ENCODE data around the gene SFMBT2.
"Not testable (repeated sequence)": the region's sequence is repeated elsewhere in the genome, so short reads cannot be mapped to it uniquely, and the experiment has no call there.

Gene SFMBT2

DNA sequence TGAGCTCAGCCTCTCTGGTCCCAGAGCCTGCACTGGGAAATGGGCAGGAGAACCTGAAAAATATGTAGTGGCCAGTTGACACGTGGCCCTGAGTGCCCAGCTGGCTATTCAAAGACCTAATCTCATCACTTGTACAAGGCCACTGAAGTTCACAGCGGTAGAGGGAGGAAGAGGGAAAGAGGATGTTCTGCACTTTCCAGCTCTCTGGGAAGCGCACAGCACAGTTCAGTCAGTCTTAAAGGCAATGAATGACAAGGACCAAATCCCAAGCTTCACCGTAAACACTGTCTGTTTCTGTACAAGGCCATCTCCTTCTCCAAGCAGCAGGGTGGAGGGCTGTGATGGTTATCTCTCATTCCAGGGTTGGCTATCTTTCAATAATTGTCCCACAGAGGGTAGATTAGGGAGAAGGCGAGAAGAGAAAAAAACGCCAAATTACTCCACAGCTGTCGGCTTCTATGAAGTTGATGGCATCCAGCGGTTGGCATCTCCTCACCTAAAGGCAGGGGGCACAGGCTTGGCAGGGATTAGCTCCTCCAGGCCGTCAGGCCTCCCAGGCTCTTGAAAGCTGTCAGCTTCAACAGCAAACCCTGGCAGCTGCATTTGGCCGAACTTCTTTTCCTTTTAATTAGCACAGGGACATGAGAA lies 10.6 kb downstream of the SFMBT2 start:
- DNase-seq = no peak

DNA sequence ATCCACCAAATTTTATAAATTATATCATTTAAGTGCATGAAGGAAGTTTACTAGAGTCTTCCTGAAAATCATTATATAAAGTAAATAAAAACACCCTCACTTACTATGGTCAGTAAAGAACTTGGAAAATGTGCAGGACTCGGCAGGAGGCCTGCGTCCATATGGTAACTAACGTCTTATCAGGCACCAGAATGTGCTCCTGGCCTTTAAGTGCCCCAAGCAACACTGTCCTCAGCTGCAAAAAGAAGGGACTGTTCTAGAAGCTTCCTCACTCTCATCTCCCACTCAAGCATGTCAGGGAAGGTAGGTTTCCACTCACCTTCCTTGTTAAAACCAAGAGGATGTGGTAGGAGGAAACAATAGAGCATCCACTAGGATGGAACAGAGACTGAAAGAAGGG lies 11.3 kb downstream of the SFMBT2 start:
- DNase-seq = no peak

DNA sequence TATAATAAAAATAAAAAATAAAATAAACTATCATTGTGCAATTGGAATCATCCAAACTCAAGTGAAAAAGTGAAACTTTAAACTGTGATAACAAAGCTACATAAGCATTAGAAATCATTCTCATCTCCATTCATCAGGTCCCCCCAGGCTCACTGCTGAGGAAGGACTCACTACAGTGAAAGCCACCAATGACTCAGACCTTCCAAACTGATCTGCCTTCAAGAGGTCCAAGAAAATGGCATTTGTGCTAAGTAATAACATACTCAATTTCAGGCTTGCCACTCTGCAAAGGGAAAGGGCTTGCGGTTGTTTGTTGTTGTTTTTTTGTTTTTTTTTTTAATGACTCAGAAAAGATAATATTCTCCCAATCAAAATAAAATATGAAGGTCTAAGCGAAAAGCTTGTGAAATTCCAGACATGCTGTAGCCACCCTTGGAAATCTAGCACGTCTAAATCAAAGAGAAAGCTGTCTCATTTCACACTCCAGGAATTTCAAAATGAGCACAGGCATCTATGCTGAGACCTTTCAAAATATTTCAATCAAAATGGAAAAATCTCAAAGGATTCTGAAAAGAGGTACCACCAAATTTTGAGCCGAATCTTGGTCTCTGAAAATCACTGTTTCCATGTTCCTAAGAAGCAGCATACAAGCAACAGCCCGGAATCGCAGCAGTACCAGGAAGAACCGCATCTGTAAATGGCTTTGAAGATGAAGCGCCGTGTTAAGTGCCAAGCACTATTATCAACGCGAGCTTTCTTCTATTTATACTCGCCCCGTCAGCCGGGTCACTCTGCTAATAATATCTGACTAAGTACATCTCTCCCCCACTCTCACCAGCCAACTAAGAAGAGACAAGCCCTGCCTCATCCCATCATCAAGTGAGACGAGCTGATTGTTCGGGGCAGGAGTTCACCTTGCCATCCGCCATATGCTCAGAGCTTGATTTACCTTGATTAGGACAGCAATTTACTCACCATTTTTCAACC lies 13.5 kb downstream of the SFMBT2 start:
- no peak for DNase-seq

DNA sequence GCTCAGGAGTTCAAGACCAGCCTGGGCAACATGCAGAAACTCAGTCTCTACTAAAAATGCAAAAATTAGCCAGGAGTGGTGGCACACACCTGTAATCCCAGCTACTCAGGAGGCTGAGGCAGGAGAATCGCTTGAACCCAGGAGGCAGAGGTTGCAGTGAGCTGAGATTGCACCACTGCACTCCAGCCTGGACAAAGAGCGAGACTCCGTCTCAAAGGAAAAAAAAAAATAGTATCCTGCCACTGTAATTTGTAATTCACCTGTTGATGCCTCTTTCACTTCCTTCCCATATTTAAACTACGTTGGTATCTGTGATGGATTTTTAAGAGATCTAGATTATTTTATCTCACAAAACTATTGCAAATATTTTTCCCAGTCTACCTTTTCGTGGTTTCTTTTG lies 18.5 kb downstream of the SFMBT2 start:
- DNase-seq = not testable (repeated sequence)

DNA sequence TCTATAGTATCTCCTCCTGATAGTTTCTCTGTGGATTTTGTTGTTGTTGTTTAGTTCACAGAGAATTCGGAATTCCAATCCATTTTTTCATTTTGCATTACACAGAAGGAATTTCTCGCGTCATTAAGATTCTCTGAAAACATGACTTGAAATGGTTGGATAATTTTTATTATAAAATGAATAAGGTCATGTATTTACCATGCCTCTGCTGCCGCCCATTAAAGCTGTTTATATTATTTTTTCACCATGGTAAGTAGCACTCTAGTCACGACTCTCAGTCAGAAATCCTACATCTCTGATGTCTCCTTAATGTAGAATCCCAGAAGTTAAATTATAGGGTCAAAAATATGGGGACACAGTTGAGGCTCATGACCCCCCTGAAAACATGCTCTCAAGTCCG lies 19.1 kb downstream of the SFMBT2 start:
- no peak for DNase-seq

DNA sequence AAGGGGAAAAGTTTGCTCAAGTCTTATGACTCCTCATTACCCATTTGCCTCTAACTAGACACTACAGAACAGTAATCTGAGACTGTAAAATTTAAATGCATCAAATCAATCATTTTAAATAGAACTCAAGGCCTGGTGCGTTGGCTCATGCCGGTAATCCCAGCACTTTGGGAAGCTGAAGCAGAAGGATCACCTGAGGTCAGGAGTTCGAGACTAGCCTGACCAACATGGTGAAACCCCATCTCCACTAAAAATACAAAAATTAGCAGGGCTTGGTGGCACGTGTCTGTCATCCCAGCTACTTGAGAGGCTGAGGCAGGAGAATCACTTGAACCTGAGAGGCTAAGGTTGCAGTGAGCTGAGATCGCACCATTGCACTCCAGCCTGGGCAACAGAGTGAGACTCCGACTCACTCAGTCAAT lies 20.1 kb downstream of the SFMBT2 start:
- DNase-seq = not testable (repeated sequence)

DNA sequence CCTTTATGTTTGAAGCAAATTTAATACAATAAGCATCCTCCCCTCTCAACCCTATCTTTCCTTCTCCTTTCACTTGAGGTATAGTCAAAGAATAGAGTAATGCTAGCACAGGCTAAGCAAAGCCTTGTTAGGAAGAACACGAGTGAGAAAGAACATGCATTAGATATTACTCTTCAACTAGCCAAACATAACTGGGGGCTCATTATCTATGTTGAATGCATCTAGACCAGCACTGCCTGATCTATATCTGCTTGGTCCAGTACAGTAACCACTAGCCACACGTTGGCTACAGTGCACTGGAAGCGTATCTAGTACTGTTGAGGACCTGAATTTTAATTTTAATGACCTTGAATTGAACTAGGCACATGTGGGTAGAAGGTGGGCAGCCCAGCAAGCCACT lies 21.0 kb downstream of the SFMBT2 start:
- DNase-seq = no peak

DNA sequence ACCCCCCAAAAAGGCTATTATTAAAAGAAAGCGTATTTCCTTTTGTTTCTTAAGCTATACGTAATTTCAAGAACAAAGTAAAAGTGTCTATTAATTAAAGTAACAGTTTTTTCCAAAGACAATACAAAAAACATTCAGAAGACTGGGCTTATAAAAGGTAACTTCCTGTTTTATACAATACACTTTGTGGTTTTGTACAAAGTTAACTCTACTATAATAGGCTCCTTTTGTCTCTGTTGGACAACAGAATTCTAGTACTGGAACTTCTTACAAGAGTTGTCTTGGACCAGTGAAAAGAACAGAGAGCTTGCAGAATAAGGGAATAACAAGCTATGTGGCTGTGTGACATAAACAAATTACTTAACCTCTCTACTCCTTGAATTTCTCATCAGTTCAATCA lies 21.5 kb downstream of the SFMBT2 start:
- DNase-seq = no peak

DNA sequence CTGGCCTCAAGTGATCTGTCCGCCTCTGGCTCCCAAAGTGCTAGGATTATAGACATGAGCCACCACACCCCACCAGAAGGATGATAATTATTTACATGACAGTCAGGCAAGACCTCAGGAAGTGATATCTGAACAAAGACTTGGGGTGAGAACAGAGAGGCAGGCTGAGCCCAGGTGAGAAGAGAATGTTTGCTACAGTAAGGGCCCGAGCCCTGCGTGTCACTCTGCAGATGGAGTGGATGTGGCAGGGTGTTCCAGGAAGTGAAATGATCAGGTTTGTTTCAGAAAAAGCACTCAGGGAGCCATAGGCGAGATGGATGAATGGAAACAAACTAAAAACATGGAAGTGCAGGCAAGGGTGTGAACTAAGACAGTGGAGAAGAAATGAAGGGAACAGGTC lies 22.2 kb downstream of the SFMBT2 start:
- DNase-seq = no peak

DNA sequence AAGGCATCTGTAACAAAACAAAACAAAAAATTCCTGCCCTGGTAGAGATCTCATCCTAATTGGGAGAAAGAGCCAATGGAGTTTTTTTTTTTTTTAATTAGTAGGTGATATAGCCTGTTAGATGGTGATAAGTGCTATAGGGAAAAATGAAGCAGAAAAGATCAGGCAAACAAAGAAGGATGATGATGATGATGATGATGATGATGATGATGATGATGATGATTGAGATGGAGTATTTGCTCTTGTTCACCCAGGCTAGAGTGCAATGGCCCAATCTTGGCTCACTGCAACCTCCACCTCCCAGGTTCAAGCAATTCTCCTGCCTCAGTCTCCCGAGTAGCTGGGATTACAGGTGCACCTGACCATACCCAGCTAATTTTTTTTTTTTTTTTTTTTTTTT lies 22.7 kb downstream of the SFMBT2 start:
- not testable (repeated sequence) for DNase-seq

DNA sequence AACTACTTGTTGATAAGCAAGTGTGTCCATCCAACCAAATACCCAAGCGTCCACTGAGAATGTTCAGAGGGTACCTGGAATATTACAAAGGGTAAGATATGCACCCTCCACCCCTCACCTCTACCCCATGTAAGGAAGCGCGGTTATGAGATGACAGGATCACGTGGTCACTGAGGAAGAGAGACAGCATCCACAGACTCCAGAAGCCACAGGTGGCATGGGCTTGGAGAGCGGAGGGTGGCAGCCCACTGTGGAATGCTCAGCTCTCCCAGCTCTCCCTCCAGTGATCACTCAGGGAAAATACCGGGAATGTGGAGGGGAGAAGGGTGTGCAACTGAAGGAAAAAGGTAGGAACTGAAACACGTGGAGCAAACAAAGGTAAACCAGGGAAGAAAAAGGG lies 25.7 kb downstream of the SFMBT2 start:
- no peak for DNase-seq

DNA sequence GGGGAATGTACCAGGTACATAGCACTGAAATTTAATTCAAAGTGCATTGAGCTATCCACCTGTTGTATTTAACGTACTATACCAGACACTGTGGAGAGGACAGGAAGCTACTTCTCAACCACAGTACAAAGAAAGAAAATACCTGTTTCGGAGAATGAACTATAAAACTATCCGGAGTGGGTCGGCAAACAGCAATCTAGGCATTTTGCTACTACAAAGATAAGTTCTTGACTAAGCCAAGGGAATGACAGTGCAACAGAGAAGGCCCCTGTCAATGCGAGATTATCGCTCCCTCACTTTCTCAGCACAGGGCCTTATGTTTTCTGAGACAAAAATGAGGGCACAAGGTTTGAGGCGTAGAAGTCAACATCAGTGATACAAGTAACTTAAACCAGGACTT lies 27.4 kb downstream of the SFMBT2 start:
- DNase-seq = no peak

DNA sequence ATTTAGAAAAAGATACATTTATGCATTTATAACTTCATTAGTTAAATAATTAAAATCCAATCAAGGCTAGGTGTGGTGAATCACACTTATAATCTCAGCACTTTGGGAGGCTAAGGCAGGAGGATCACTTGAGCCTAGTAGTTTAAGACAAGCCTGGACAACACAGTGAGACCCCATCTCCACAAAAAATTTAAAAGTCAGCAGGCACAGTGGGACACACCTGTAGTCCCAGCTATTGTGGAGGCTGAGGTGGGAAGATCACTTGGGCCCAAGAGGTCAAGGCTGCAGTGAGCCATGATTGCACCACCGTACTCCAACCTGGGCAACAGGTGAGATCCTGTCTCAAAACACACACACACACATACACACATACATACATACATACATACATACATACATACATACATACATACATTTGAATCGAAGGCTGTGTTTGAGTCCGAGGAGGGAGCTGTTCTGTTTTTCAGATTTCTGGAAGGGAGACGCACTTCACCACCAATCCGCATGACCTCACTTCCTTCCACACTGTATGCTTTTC lies 30.1 kb downstream of the SFMBT2 start:
- DNase-seq = no peak

DNA sequence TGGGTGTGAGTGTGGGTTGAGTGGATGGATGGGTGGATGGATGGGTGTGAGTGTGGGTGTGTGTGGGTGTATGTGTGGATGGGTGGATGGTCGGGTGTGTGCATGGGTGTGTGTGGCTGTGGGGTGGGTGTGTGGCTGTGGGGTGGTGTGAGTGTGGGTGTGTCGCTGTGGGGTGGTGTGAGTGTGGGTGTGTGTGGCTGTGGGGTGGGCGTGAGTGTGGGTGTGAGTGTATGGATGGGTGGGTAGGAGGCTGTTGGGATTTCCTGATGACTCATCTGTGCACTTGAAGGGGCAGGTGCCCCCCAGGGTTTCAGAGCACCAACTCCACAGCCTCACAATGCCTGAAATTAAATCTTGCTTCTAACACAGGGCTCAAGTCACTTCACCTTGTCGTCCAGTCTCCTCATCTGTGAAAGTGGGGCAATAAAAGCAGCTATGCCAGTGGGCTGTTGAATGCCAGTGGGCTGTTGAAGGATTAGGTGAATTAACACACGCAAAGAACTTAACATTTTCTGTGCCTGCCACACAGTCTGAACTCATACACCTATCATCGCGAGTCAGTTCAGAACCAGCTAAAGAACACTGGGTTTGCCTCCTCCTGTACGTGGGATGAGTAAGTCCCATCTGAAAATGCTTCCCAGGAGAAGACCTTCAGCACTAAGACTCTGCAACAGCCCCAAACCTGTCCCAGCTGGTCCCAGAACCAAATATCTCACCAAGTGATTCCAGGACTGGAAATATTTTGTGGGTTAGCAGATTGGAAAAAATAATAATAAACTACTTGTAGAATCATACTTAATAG lies 32.0 kb downstream of the SFMBT2 start:
- no peak for DNase-seq

DNA sequence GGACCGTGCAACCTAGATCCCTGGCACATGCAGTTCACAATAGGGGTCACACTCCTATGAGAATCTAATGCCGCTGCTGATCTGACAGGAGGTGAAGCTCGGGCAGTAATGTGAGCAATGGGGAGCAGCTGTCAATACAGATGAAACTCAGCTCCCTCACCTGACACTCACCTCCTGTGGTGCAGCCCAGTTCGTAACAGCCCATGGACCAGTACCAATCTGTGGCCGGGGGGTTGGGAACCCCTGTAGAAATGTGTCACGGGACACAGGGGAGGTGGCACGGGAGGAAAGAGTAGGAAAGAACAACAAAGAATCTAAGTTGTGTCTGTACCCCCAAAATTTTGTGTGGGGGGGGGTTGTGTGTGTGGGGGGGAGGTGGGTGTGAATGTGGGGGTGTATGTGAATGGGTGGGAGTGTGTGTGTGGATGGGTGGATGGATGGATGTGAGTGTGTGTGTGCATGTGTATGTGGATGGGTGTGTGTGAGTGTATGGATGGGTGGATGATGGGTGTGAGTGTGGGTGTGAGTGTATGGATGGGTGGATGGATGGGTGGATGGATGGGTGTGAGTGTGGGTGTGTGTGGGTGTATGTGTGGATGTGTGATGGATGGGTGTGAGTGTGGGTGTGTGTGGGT lies 33.1 kb downstream of the SFMBT2 start:
- no peak for DNase-seq

DNA sequence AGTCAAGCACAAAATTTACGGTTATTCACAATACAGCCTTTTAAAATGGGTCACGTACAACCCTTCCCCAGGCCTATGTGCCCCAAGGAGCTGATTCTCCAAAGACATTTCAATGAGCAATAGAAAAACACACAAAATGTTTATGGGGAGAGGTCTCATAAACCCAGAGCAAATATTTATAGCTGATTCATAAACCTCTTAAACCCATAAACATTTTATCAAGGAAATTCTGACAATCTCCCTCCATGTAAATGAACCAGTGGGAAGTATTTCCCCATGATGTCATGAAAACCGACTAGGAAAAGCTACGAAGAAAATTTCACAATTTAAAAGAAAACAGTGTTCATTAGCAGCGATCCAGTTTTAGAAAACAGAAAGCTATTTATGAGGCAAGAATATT lies 36.0 kb downstream of the SFMBT2 start:
- DNase-seq = no peak

DNA sequence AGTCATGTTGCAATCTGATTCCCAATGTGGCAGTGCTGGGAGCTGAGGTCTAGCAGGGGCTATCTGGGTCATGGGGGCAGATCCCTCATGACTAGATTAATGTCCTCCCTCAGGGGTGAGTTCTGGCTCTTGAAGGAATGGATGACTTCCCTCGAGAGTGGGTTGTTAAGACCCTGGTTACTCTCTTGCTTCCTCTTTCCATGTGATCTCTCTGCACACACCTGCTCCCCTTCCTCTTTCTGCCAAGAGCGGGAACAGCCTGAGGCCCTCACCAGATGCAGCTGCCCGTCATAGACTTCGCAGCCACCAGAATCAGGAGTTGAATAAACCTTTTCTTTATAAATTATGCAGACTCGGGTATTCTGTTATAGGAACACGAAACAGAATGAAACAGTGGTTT lies 37.8 kb downstream of the SFMBT2 start:
- no peak for DNase-seq

DNA sequence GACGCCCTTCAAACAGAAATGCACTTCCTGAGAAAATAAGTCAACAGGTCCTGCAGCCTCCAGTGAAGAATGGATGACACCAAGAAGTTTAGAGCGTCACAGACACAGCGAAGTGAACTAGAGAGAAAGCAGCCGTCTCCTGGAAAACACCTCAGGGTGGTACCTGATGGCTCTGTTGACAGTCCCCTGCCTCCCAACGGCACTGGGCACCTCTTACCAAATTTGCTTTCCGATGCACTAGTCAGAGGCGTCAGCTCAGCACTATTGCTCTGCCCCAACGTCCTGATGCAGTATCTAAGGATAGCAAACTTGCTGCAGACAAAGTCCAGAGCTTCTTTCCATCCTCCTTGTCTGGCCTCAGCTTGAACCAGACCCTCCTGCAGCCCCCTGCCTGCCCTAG lies 38.3 kb downstream of the SFMBT2 start:
- no peak for DNase-seq

DNA sequence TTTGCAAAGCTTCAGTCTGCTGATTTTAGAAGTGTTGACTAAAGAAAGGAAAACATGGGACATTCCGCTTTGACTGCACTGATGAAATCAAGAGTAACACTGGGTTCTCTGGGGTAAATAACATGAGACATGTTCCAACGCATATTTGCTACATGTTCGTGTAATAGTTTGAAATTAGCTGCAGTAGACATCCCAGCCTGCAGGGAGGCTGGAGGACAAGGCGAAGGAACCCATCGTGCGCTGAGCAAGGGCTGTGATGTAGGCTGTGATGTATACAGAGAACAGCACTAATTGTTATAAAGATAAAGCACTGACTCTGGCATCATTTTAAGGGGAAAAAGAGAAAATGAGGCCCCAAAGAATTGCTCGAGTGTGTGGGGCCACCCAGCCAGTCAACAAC lies 40.3 kb downstream of the SFMBT2 start:
- no peak for DNase-seq

DNA sequence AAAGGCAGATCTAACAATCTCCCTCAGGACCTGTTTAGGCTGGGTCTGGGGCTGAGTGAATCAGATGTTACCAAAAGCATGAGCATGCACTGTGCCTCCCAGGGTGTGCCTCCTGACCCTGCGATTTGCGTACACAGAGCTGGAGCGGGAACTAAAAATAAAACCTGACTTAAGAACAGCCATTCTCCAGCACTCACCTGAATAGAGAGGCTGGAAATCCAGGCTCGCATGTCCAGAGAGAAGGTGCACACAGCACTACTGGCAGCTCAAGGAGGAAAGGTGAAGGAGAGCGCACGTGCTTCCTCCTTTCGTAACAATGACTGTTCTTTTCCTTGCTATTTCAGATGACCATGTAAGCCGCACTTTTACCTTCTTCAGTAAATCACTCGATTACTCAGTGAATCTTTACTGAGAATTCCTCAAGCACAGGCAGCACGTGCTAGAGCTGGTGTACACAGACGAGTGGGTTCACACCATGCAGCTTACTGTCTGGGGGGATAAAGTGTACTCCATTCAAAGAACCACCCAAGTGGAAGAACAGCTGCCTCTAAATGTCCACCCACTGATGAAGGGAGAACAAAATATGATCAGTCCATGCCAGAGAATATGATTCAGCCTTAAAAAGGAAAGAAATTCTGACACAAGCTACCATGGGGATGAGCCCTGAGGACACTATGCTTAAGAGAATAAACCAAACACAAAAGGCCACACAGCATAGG lies 45.6 kb downstream of the SFMBT2 start:
- DNase-seq = no peak

DNA sequence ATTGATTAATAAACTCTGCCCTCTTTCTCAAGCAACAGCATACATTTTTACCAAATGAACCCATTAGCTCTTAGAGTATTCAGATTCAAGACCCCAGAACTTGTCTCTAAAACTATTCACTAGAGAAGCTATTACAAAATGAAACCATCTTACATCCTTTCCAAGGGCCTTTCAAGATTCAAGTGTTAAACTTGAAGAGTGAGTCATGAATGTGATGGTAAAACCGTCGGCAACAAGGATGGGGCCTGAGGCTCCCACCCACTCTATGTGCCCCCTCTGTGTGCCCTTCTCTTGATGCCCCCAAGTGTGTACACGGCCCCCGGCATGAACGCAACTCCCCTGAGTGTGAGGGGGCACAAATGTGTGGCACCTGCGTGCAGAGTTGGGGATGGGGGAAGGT lies 46.4 kb downstream of the SFMBT2 start:
- DNase-seq = no peak

DNA sequence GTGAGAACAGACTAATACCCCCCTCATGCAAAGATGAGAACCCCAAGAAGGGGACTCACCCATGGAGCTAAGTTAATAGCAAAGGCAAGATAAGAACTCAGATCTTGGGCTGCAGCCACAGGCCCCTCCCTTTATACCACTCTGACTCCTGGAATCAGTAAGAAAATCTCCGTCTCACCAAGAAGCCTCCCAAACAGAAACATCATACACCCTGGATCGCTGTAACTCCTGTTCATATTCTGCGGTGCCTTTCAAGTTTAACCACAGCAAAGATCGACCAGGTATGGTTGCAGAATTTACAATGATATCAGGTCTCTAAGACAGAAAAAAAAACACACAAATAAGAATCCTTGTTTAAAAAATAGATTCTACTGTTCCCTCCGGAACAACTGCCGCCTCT lies 47.1 kb downstream of the SFMBT2 start:
- no peak for DNase-seq
